DLD1 (cell line): ENCODE data around the gene THUMPD3.

Experiments
- in situ Hi-C: cut with HindIII; loops from 2 replicates; pipeline ENCODE4 v1.10.0; 2017; ENCODE audit warnings: low sequenced_read_pairs

The THUMPD3 gene

GRCh38 chr3:9396632-9397331 is 33.9 kb downstream of the THUMPD3 start:
- in situ Hi-C loops, result no loop called here

GRCh38 chr3:9397332-9397905 is 34.6 kb downstream of the THUMPD3 start, which contains the start of gene SETD5:
TSS of gene SETD5 (plus strand) at chr3:9397615. CDS start at chr3:9428939, 31,324 bp downstream.
- in situ Hi-C loops, result no loop called here

DNA sequence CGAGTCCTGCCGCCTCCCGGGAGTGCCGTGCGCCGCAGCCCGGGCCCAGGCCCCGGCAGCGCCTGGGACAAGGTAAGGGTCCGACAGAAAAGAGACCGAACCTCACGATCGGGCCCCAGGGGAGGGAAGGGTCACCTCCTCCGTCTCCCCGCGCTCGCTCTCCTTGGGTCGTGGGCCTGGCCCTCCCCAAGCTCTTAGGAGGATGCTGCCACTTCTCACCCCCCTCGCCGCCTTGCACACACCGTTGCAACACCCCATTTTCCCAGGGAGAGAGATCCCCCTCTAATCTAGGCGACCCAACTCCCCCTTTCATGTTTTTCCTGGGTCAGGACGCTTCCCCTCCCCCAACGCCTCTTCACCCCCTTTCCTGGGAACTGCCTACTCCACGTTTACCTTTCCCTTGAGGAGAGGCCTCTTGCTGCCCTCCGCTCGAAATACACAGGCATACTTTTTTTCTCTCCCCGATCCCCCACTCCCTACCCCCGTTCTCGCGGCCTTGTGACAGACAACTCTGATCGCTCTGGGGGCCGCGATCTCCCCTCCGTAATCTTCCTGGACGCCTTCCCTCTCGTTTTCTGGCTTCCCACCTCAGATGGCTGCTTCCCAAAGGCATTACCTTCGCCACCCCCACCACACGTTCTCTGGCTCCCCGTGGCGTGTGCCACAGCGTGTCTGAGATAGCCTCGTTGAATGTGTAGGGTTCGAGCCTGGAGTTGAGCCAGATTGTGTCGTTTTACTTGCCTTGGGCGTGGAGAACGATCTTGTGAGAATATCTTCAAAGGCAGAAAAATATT is 35.2 kb downstream of the THUMPD3 start:
- in situ Hi-C loops, result no loop called here

GRCh38 chr3:9398700-9399336 is 36.0 kb downstream of the THUMPD3 start:
- in situ Hi-C loops, result no loop called here

DNA sequence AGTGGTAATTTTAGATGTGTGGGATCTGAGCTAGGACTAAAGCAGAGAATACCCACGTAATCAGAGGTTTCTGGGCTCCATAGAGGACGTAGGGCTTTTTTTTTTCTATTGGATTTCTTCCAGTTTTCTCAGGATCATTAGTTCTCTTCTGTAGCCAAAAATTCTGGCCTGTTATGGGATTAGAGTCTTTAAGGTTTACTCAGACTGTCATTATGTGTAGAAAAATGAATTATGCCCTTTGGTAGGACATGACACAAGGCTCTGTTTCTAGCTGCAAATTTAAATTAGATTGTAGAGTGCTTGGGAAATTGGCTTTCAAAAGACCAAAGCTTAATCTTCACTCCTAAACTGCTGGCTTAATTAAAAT is 36.5 kb downstream of the THUMPD3 start:
- in situ Hi-C loops, result no loop called here

DNA sequence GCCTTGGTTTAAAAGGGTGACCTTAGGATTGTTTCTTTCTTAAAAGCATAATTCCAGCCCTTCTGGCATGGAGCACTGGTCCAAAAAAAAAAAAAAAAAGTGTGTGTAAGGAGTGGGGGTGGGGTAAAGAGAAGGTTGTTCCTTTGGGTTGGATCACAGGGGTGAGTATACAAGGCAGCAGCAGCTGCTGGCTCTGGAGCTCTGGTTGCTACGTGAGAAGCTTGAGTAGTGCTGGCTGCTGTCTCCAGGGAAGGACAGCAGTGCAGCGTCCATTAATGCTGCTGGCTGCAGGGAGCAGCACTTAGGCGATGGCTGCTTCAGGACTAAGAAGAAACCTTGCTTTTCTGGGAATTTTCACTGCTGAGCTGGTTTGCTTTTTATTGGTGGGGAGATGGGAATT is 36.9 kb downstream of the THUMPD3 start:
- in situ Hi-C loops, result no loop called here

- in situ Hi-C loops, result no loop called here
Observed at GRCh38 chr3:9400616-9401015, 37.8 kb downstream of the THUMPD3 start.

DNA sequence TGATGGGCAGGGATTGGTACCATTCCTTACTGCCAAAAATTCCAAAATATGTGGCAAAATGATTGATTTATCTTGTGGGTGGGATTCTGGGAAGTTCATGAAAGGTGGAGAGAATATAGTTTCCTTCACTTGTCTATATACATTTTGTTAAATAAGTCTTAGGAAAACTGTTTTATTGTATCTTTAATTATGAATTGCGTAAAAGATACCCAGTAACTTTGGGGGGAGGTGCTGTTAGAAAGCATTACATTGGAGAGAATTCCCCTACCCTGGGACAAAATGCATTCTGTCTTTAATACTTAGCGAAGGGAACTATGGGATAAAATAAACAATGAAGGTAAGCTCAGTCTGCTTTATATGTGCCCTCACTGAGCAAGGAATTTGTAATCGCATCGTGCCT is 39.1 kb downstream of the THUMPD3 start:
- in situ Hi-C loops, result no loop called here

DNA sequence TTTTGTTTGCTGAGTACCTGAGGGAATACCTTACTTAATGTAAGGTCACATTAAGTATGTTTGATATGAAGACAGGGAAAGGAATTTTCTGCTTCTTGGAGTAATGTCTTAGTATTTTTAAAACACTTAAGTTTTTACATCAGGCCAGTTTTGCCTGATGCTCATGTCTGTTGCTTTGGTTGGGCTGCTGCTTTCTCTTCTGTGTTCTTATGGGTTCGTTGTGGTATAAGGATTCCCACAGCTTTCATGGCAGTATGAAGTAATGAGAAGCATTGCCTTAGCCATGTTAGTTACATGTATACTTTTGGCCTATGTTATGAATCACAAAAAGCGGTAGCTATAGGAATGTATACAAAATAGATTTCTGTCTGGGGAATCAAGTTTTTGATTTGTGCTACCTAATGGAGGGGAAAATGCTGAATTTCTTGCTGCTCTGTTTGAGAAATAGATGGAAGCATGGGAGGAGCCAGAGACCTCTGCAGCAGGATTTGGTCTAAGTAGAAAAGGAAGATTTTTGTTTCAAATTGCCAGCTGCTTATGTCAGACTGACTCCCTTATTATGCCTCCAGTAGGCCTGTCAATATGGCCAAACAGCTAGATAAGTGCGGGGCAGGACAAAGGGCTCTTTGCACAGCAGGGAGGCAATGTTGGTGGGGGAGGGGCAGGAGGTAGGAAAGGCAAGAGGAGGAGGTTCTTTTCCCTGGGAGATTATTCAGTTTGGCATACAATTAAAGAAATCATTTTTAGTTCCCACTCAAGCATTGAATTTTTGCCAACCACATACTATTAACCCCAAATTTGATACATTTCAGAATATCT is 39.8 kb downstream of the THUMPD3 start:
- in situ Hi-C loops, result no loop called here

- in situ Hi-C loops, result no loop called here
Observed at GRCh38 chr3:9403463-9403862, 40.6 kb downstream of the THUMPD3 start.

DNA sequence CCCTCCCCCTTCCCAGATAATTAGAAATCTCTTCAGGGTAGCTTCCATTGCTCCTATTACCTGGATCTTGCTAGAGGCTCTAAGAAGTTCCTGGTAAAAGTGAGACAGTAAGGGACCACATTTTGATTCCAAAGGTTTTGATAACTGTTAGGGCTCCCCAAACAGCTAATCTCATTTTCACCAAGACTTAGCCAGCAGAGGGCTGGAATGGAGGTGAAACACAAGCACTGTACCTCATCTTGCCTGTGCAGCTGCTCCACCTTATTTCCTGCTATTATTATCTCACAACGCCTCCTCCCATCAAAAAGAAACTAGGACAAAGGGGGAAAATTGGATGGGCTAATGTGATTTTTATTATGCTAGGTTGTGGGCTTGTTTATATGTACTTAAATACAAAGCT is 41.8 kb downstream of the THUMPD3 start:
- in situ Hi-C loops, result no loop called here

DNA sequence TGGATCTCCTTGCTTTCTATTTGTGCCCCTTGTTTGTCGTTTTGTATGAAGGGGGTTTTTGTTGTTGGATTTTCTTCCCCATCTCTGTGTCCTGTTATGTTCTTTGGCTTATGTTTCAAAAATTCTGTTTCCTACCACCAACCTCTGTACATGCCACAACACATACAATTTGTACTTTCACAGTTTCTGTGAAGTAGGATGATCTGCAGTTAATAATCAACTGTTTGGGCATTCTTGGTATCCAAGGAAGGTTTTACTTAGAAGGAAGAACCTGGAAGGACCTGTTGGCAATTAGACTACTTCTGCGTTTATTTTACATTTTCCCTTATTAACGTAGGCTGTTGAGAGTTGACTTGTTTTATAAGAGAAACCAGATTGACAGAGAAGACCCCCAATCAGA is 42.9 kb downstream of the THUMPD3 start:
- in situ Hi-C loops, result no loop called here

- in situ Hi-C loops, result no loop called here
Observed at GRCh38 chr3:9406856-9407626, 44.2 kb downstream of the THUMPD3 start.

GRCh38 chr3:9408061-9408460 is 45.2 kb downstream of the THUMPD3 start:
- in situ Hi-C loops, result no loop called here

- in situ Hi-C loops, result no loop called here
Observed at GRCh38 chr3:9408546-9408945, 45.7 kb downstream of the THUMPD3 start.

- in situ Hi-C loops, result no loop called here
Observed at GRCh38 chr3:9409981-9410854, 47.4 kb downstream of the THUMPD3 start.

- in situ Hi-C loops, result no loop called here
Observed at GRCh38 chr3:9411302-9411701, 48.4 kb downstream of the THUMPD3 start.

GRCh38 chr3:9412293-9412692 is 49.4 kb downstream of the THUMPD3 start:
- in situ Hi-C loops, result no loop called here

- in situ Hi-C loops, result no loop called here
Observed at GRCh38 chr3:9414826-9415225, 52.0 kb downstream of the THUMPD3 start.
